ENCODE measurements around the gene SEPTIN14.
"Not testable (repeated sequence)": the region's sequence is repeated elsewhere in the genome, so short reads cannot be mapped to it uniquely, and the experiment has no call there.

The SEPTIN14 gene

DNA sequence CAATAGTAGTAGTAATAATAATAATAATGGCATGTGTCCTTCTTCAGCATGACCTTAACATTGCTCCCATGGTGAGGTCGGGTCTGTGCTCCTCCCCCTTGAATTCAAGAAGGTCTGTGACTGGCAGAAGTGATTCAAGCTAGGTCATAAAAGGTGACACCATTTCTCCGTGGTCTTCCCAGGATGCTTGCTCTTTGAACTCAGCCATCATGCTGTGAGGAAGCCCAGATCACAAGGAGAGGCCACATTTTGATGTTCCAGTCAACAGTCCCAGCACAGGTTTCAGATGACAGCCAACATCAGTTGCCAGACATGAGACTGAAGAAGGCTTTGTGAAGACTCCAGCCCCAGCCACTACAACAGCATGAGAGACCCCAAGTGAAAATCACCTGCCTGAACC lies 83.9 kb downstream of the SEPTIN14 start:
- TF ChIP-seq, protein P1, sequence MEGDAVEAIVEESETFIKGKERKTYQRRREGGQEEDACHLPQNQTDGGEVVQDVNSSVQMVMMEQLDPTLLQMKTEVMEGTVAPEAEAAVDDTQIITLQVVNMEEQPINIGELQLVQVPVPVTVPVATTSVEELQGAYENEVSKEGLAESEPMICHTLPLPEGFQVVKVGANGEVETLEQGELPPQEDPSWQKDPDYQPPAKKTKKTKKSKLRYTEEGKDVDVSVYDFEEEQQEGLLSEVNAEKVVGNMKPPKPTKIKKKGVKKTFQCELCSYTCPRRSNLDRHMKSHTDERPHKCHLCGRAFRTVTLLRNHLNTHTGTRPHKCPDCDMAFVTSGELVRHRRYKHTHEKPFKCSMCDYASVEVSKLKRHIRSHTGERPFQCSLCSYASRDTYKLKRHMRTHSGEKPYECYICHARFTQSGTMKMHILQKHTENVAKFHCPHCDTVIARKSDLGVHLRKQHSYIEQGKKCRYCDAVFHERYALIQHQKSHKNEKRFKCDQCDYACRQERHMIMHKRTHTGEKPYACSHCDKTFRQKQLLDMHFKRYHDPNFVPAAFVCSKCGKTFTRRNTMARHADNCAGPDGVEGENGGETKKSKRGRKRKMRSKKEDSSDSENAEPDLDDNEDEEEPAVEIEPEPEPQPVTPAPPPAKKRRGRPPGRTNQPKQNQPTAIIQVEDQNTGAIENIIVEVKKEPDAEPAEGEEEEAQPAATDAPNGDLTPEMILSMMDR (IDR thresholded peaks at IDR 0.05; ENCODE audit: insufficient read depth, missing control alignments): no peak
- DNase-seq (ENCODE audit: insufficient read length, low spot score) (no peak), FAIRE-seq (no peak)

DNA sequence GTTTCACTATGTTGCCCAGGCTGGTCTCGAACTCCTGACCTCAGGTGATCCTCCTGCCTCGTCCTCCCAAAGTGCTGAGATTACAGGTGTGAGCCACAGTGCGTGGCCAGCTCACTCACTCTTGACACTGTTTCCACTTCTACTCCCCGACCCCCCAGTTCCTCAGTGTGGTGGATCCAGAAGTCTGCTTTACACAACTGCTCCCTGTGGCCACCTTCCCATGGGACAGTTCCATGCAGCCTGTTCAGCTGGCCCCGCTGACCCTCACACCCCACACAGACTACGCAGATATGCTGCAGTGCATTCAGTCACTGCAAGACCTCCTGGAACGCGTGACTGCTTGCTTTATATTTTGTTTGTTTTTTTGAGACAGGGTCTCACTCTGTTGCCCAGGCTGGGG lies 86.4 kb downstream of the SEPTIN14 start:
- TF ChIP-seq, protein P1 (IDR thresholded peaks at IDR 0.05; ENCODE audit: insufficient read depth, missing control alignments): no peak
- DNase-seq (ENCODE audit: insufficient read length, low spot score): no peak
- FAIRE-seq: no peak

DNA sequence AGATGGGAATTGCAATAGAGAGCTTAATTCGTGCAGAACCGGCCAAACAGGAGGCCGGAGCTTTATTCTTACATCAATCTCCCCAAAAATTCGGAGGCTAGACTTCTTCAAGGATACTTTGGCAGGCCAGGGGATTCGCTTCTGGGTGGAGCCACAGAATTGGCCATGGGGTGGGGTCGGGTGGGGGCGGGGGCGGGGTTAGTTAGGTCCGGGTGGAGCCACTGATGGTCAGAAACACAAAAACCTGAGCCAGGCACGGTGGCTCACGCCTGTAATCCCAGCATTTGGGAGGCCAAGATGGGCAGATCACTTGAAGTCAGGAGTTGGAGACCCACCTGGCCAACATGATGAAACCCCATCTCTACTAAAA lies 87.5 kb downstream of the SEPTIN14 start:
- DNase-seq (ENCODE audit: insufficient read length, low spot score) (no peak), FAIRE-seq (no peak)
- TF ChIP-seq, protein P1 (IDR thresholded peaks at IDR 0.05; ENCODE audit: insufficient read depth, missing control alignments): no peak

DNA sequence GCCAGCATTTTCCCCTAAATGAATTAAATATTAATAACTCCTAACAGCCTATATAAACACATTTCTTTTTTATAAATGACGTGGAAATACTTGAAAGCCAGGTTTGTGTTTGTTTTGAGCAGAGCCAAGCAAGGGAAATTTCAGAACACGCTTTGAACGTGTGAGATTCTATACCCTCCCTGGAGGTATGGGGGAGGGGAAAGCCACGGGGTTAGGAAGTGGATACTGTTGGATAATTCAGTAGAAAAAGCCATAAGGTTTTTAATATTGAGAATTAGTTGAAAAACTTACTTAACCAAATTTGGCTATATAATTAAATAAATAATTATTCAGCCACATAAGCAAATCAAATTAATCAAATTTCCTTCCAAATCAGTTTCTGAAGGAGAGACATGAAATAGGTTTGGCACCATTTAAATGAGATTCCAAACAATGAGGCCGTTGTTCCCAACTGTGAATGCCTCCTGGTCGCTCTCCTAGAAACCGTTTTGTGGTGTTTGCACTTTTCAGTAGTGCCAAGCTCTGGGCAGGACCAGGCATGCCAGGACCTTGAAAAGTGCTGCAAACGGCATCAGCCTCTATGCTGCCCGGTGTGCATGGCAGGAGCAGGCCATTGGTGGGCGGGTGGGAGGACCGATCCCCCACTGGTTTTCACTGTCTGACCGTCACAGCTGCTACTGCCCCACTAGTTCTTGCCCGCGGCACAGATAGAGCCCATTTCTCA lies 88.1 kb downstream of the SEPTIN14 start:
- TF ChIP-seq, protein P1 (IDR thresholded peaks at IDR 0.05; ENCODE audit: insufficient read depth, missing control alignments): no peak
- FAIRE-seq (no peak), DNase-seq (ENCODE audit: insufficient read length, low spot score) (no peak)

DNA sequence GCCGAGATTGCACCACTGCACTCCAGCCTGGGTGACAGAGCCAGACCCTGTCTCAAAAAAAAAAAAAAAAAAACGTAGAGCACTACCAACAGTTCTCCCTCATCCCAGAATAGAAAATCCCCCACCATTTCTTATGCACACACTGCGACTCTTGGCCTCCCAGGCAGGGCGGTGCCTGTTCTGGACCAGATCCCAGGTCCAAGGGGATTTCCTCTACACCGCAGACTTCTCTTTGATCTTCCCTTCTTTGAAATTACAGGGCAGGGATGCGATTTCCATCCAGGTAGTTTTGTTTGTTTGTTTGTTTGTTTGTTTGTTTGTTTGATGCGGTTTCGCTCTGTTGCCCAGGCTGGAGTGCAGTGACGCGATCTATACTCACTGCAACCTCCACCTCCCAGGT lies 91.8 kb downstream of the SEPTIN14 start:
- no peak for FAIRE-seq
- TF ChIP-seq, protein P1 (IDR thresholded peaks at IDR 0.05; ENCODE audit: insufficient read depth, missing control alignments): no peak

DNA sequence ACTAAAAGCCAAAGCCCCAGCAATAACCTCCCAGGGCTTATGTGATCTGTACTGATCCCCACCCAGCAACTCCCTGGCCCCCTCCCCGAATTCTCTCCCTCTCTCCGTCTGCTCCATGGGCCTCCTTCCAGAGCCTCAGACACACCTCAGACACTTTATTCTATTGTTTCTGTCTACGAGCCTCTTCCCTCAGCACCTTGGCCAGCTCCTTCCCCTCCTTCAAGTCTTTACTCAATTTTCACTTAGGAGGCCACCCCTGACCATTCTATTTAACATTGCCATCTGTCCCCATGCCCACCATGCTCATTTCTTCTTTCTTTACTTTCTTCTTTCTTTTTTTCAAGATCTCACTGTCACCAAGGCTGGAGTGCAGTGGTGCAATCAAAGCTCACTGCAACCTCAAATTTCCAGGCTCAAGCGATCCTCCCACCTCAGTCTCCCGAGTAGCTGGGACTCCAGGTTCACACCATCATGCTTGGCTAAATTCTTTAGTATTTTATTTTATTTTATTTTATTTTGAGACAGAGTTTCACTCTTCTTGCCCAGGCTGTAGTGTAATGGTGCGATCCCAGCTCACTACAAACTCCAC lies 109.2 kb downstream of the SEPTIN14 start:
- not testable (repeated sequence) for DNase-seq (ENCODE audit: insufficient read length, low spot score); FAIRE-seq

More for the DNA sequence above, 91.8 kb downstream of the SEPTIN14 start:
- DNase-seq (ENCODE audit: insufficient read length, low spot score): no peak

DNA sequence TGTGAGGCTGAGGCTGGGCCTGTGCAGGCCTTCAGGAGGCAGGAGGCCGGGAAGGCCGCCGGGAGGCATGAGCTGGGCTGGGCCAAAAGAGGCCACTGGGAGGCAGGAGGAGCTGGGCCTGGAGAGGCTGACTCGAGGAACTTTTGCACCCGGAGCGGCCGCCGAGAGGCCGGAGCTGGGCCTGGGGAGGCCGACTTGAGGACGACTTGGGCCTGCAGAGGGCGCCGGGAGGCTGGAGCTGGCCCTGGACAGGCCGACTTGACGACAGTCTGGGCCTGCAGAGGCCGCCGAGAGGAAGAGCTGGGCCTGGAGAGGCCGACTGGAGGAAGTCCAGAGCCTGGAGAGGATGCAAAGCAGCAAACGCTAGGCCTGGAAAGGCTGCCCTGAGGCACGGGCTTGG lies 117.8 kb downstream of the SEPTIN14 start:
- FAIRE-seq; DNase-seq (ENCODE audit: insufficient read length, low spot score): not testable (repeated sequence)

All from D721Med (cell line).